ENCODE measurements around the gene ATRX. TPM values are rescaled to one million over a fixed set of nuclear protein-coding genes. Genes with fewer than 3 reads are reported as not detected.
A peak's percentile ranks its signal among the peaks of the same experiment; 100 is the strongest.
"Not testable (repeated sequence)": the region's sequence is repeated elsewhere in the genome, so short reads cannot be mapped to it uniquely, and the experiment has no call there.

The ATRX gene
- total RNA-seq, 4 donors from 2014 or later = 79.3 to 309 (median 99.6) TPM

DNA sequence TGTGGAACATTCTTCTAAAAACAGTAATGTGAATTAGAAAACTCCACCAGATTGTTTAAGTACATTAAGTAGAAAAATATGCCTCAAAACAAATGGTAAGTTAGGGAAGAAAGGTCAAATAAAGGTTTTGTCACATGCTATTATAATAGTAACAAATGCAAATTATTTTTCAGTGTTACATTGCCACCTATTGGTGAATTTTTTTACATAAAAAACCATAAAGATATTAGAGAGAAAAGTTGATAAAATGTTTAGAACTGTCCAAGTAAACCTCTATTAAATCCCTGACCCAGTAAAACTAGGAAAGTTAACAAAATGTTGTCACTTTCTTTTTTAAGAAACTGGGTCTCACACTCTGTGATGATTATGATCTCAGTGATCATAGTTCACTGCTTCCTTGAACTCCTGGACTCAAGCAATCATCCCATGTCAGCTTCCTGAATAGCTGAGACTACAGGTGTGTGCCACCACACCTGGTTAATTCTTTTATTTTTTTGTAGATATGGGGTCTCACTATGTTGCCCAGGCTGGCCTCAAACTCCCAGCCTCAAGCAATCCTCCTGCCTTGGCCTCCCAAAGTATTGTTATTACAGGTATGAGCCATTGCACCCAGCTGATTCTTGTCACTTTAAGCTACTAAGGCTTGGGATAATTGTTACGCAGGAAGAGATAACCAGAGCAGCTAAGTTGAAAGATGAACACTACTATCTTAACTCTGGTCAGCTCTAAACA is 157.6 kb downstream of the ATRX start:
- Histone ChIP-seq H3K36me3 (no peaks in the 10 kb centered on the region), H3K4me1 (no peaks in the 10 kb centered on the region), H3K4me3 (no peak overlapping the region), H3K27me3 (no peaks in the 10 kb centered on the region), H3K27ac (no peak overlapping the region), H3K9me3 (no peaks in the 10 kb centered on the region)
- no peak for DNase-seq
- TF ChIP-seq, protein P1, sequence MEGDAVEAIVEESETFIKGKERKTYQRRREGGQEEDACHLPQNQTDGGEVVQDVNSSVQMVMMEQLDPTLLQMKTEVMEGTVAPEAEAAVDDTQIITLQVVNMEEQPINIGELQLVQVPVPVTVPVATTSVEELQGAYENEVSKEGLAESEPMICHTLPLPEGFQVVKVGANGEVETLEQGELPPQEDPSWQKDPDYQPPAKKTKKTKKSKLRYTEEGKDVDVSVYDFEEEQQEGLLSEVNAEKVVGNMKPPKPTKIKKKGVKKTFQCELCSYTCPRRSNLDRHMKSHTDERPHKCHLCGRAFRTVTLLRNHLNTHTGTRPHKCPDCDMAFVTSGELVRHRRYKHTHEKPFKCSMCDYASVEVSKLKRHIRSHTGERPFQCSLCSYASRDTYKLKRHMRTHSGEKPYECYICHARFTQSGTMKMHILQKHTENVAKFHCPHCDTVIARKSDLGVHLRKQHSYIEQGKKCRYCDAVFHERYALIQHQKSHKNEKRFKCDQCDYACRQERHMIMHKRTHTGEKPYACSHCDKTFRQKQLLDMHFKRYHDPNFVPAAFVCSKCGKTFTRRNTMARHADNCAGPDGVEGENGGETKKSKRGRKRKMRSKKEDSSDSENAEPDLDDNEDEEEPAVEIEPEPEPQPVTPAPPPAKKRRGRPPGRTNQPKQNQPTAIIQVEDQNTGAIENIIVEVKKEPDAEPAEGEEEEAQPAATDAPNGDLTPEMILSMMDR (IDR thresholded peaks at IDR 0.05) = peak in 1 of 6 experiments; percentile 11
- TF ChIP-seq POLR2A (IDR thresholded peaks at IDR 0.05) = no peak

DNA sequence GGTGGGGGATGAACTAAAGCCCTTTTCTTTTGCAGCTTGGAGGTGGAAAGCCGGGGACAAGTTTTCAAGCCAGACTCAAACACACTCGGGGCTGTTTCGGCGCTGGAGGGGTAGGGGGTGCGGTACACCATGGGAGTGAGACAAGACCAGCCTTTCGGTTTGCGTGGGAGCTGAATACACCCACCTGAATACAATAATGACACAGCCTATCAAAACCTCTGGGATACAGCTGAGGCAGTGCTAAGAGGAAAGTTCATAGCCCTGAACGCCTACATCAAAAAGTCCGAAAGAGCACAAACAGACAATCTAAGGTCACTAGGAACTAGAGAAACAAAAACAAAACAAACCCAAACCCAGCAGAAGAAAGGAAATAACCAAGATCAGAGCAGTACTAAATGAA is 163.3 kb downstream of the ATRX start:
- Histone ChIP-seq H3K4me3 (no peak overlapping the region), H3K27me3 (no peaks in the 10 kb centered on the region), H3K9me3 (no peaks in the 10 kb centered on the region), H3K4me1 (no peaks in the 10 kb centered on the region), H3K27ac (no peak overlapping the region), H3K36me3 (peaks cover 0 to 7% (median 0%) of the 10 kb centered on the region in 3 donors)
- DNase-seq = no peak
- TF ChIP-seq, protein P1 (IDR thresholded peaks at IDR 0.05) = no peak
- TF ChIP-seq POLR2A (IDR thresholded peaks at IDR 0.05) = no peak

DNA sequence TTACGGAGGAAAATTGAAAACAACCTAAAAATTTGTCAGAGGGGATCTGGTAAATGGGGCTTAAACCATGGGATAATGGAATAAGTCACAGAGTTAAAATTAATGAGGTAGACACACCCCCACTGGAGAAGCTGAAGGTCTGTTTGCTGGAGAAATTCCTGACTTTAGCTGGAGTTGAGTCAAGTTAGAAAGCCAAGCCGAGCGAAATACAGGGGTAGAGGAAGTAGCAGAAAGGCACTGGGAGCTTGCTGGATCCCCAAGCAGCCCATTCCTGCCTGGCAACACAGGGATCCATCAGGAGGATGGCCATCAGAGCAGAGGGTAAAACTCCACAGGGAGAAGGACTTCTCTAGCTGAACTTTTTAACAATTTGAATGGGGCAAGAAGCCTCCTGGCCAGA is 163.8 kb downstream of the ATRX start:
- H3K4me1 ChIP-seq = no peaks in the 10 kb centered on the region
- TF ChIP-seq, protein P1 (IDR thresholded peaks at IDR 0.05) = no peak
- no peak for TF ChIP-seq POLR2A (IDR thresholded peaks at IDR 0.05)
- H3K36me3 ChIP-seq = peaks cover 0 to 7% (median 0%) of the 10 kb centered on the region in 3 donors

DNA sequence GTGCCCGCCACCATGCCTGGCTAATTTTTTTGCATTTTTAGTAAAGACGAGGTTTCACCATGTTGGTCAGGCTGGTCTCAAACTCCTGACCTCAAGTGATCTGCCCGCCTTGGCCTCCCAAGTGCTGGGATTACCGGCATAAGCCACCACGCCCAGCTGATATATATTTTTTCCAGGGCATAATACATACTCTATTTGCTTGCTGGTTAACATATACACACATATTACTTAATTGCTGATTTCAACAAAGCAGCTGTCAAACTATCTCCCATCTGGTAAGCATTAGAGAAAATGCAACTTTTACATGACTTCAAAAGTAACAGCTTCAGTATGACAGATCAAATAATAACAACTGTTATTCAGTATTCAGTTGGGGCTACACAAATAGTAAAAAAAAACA is 164.6 kb downstream of the ATRX start:
- DNase-seq, H3K9me3 ChIP-seq, H3K36me3 ChIP-seq, H3K4me1 ChIP-seq, H3K27ac ChIP-seq, H3K27me3 ChIP-seq, H3K4me3 ChIP-seq: not testable (repeated sequence)

More for the DNA sequence above, 163.8 kb downstream of the ATRX start:
- Histone ChIP-seq H3K27ac (no peak overlapping the region), H3K4me3 (no peak overlapping the region), H3K27me3 (no peaks in the 10 kb centered on the region), H3K9me3 (no peaks in the 10 kb centered on the region)
- DNase-seq = no peak

DNA sequence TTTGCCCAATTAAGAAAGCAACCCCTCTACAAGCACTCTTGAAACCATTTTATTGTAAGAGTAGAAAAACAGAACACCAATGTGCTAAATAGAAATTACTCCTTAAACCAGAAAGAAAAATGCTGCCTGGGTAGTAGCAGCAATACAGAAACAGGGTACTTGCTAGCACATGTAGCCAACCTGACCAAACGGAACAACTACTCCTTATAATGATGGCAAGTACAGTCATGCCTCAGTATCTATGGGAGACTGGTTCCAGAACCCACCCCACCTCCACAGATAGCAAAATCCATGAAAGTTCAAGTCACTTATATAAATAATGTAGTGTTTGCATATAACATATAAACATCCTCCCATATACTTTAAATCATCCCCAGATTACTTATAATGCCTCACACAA is 168.8 kb downstream of the ATRX start:
- Histone ChIP-seq H3K4me3 (no peak overlapping the region), H3K9me3 (no peaks in the 10 kb centered on the region), H3K27ac (no peak overlapping the region), H3K27me3 (no peaks in the 10 kb centered on the region), H3K36me3 (peaks cover 0 to 7% (median 0%) of the 10 kb centered on the region in 3 donors), H3K4me1 (no peaks in the 10 kb centered on the region)
- TF ChIP-seq, protein P1 (IDR thresholded peaks at IDR 0.05) = no peak
- no peak for TF ChIP-seq POLR2A (IDR thresholded peaks at IDR 0.05)
- DNase-seq = no peak

DNA sequence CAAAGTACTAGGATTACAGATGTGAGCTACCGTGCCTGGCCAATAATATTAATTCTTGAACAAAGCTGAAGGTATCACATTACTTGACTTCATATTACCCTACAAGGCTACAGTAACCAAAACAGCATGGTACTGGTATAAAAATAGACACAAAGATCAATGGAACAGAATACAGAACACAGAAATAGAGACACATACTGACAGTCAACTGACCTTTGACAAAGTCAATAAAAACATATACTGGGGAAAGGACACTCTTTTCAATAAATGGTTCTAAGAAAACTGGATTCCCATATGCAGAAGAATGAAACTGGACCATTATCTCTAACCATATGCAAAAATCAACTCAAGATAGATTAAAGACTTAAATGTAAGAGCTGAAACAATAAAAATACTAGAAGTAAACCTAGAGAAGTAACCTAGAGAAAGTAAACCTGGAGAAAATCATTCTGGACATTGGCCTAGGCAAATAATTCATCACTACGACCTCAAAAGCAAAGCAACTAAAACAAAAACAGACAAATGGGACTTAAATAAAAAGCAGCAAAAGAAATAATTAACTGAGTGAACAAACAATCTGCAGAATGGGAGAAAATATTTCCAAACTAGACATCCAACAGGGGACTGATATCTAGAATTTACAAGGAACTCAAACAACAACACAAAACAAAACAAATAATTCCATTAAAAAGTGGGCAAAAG is 182.2 kb downstream of the ATRX start:
- Histone ChIP-seq H3K4me1 (no peaks in the 10 kb centered on the region), H3K27ac (no peak overlapping the region), H3K9me3 (no peaks in the 10 kb centered on the region), H3K27me3 (no peaks in the 10 kb centered on the region), H3K36me3 (peaks cover 0 to 4% (median 0%) of the 10 kb centered on the region in 3 donors), H3K4me3 (no peak overlapping the region)
- TF ChIP-seq, protein P1 (IDR thresholded peaks at IDR 0.05) = no peak
- no peak for TF ChIP-seq POLR2A (IDR thresholded peaks at IDR 0.05)
- DNase-seq = no peak
